IMR-90 (cell line): ENCODE results near the gene WDR3.

Experiments
- BHLHE40 ChIP-seq: fragments of 150-350 bp; IDR thresholded peaks from 2 replicates; pipeline ENCODE4 v1.6.1; 2016; ENCODE audit warnings: mild to moderate bottlenecking, low read depth, low read length
- POLR2A ChIP-seq: IDR thresholded peaks from 2 replicates; pipeline ENCODE4 v1.6.1; 2012; ENCODE audit warnings: mild to moderate bottlenecking, low read depth, low read length
- RFX5 ChIP-seq: IDR thresholded peaks from 2 replicates; pipeline ENCODE4 v1.8.0; 2012; ENCODE audit warnings: low read depth, mild to moderate bottlenecking, low read length, moderate library complexity
- SMC3 ChIP-seq: fragments of 150-350 bp; IDR thresholded peaks from 2 replicates; pipeline ENCODE4 v1.6.1; 2016; ENCODE audit warnings: low read depth, mild to moderate bottlenecking, antibody characterized with exemption, low read length, moderate library complexity
- TF ChIP-seq, protein P1 (sequence below): conservative IDR thresholded peaks from 2 replicates; pipeline ENCODE4 v1.5.1; 2012; ENCODE audit warnings: mild to moderate bottlenecking, low read depth, low read length, improper control_type of control experiment
- TF ChIP-seq, protein P2 (sequence below): fragments of 150-350 bp; IDR thresholded peaks from 2 replicates; pipeline ENCODE4 v1.6.1; 2017; ENCODE audit warnings: mild to moderate bottlenecking, antibody characterized with exemption, low read length, low read depth

DNA sequence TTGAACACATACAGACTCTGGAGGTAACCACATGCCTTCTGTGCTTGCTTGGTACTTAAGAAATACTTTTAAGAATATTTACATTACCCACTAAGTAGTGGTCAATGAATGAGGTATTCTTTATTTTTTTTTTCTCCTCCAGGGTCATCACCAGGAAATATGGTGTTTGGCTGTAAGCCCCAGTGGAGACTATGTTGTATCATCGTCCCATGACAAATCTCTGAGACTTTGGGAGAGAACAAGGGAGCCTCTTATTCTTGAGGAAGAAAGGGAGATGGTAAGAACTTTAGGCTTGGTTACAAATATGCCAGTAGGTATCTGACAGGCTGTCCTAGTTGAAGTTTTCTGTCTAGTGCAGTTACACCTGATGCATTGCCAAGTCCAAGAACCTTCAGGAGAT, 22.8 kb downstream of the WDR3 start:
- TF ChIP-seq, protein P1, sequence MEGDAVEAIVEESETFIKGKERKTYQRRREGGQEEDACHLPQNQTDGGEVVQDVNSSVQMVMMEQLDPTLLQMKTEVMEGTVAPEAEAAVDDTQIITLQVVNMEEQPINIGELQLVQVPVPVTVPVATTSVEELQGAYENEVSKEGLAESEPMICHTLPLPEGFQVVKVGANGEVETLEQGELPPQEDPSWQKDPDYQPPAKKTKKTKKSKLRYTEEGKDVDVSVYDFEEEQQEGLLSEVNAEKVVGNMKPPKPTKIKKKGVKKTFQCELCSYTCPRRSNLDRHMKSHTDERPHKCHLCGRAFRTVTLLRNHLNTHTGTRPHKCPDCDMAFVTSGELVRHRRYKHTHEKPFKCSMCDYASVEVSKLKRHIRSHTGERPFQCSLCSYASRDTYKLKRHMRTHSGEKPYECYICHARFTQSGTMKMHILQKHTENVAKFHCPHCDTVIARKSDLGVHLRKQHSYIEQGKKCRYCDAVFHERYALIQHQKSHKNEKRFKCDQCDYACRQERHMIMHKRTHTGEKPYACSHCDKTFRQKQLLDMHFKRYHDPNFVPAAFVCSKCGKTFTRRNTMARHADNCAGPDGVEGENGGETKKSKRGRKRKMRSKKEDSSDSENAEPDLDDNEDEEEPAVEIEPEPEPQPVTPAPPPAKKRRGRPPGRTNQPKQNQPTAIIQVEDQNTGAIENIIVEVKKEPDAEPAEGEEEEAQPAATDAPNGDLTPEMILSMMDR = no peak
- TF ChIP-seq POLR2A (no peak), BHLHE40 (no peak), SMC3 (no peak), RFX5 (no peak)
- TF ChIP-seq, protein P2, sequence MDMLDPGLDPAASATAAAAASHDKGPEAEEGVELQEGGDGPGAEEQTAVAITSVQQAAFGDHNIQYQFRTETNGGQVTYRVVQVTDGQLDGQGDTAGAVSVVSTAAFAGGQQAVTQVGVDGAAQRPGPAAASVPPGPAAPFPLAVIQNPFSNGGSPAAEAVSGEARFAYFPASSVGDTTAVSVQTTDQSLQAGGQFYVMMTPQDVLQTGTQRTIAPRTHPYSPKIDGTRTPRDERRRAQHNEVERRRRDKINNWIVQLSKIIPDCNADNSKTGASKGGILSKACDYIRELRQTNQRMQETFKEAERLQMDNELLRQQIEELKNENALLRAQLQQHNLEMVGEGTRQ = no peak
